HCT116 (cell line): ENCODE measurements around the gene UBE2E2. TPM values are rescaled to one million over a fixed set of nuclear protein-coding genes. Genes with fewer than 3 reads are reported as not detected.

ENCODE experiments used
- ATAC-seq: fragments of 200-7000 bp; cut with Tn5 transposase; 2 replicates; pipeline ENCODE4 v1.9.1; 2020; ENCODE audit warnings: mild to moderate bottlenecking, moderate library complexity
- BruUV-seq: library from RNA; stranded (reverse); fragments of 400-500 nt; replicated peaks from 2 replicates; lab custom pipeline; 2021; lab: Mats Ljungman, UMichigan
- CTCF ChIA-PET: fragments of 300-600 bp; sonication (Branson Sonifier 250); formaldehyde crosslinking; loops from one replicate; lab custom pipeline; 2021; ENCODE audit warnings: antibody characterized with exemption; lab: Charles Lee
- POLR2A ChIA-PET: fragments of 300-600, 350-600 bp; sonication (Branson Sonifier 250); formaldehyde crosslinking; loops from one replicate; lab custom pipeline; 2021; ENCODE audit warnings: antibody characterized with exemption; lab: Charles Lee
- RAD21 ChIA-PET, 2 experiments: fragments of 300-600 bp; sonication (Branson Sonifier 250); formaldehyde crosslinking; loops; one replicate each; lab custom pipeline; 2023; ENCODE audit warnings: low total read pairs in 2 of 2; ENCODE audit not compliant: uncharacterized antibody in 2 of 2, unreplicated experiment in 2 of 2, low non-redundant PET in 1 of 2; lab: Charles Lee
- DNase-seq: peaks from one replicate; pipeline ENCODE4 v3.0.0-alpha.2; 2010; ENCODE audit warnings: low read depth, low spot score
- H2AFZ ChIP-seq: fragments of 200-600 bp; shearing (Covaris generic), sonication (generic); 2 replicates; pipeline ENCODE4 v1.6.1; 2017; ENCODE audit warnings: low read depth, mixed run types, mixed read lengths, antibody characterized with exemption, low read length; ENCODE audit not compliant: poor library complexity, severe bottlenecking
- H3K27ac ChIP-seq: 2 replicates; pipeline ENCODE4 v1.5.1; 2012; ENCODE audit warnings: low read depth, low read length
- H3K27me3 ChIP-seq: fragments of 200-600 bp; sonication (generic); 2 replicates; pipeline ENCODE4 v1.6.1; 2016; ENCODE audit warnings: mixed run types, low read length, mixed read lengths; ENCODE audit not compliant: insufficient read depth
- H3K36me3 ChIP-seq, 2 experiments: fragments of 200-500 bp in 1 of 2; fragments of 200-600 bp in 1 of 2; sonication (Bioruptor generic) in 1 of 2; sonication (generic) in 1 of 2; 2 replicates each; pipeline versions ENCODE4 v1.5.1 to v1.6.1; 2014 to 2016; ENCODE audit warnings: low read length in 2 of 2, inconsistent platforms in 1 of 2, mixed read lengths in 1 of 2, mixed run types in 1 of 2; ENCODE audit not compliant: insufficient read depth in 2 of 2, control insufficient read depth in 1 of 2
- H3K4me1 ChIP-seq, 2 experiments: fragments of 200-600 bp in 1 of 2; sonication (generic) in 1 of 2; 2 replicates each; pipeline versions ENCODE4 v1.5.1 to v1.6.1; 2012 to 2017; ENCODE audit warnings: low read length in 2 of 2, inconsistent platforms in 1 of 2, mild to moderate bottlenecking in 1 of 2, mixed read lengths in 1 of 2, mixed run types in 1 of 2, moderate library complexity in 1 of 2; ENCODE audit not compliant: insufficient read depth in 2 of 2, control insufficient read depth in 1 of 2
- H3K4me2 ChIP-seq: fragments of 200-600 bp; sonication (generic); 2 replicates; pipeline ENCODE4 v1.6.1; 2017; ENCODE audit warnings: mixed run types, low read length, mixed read lengths
- H3K4me3 ChIP-seq, 2 experiments: fragments of 200-600 bp in 1 of 2; sonication (generic) in 1 of 2; replicated peaks in 1 of 2; 2 replicates each; pipeline ENCODE4 v1.5.1; 2011 to 2016; ENCODE audit warnings: low read length in 2 of 2, control low read depth in 1 of 2, low read depth in 1 of 2, mild to moderate bottlenecking in 1 of 2, mixed read lengths in 1 of 2, mixed run types in 1 of 2
- H3K79me2 ChIP-seq: fragments of 200-600 bp; sonication (generic); 2 replicates; pipeline ENCODE4 v1.6.1; 2017; ENCODE audit warnings: mild to moderate bottlenecking, mixed run types, low read length, moderate library complexity, mixed read lengths; ENCODE audit not compliant: insufficient read depth
- H3K9ac ChIP-seq: fragments of 200-600 bp; sonication (generic); 2 replicates; pipeline ENCODE4 v1.6.1; 2016; ENCODE audit warnings: low read length, mixed read lengths
- H3K9me2 ChIP-seq: fragments of 200-600 bp; sonication (generic), shearing (Covaris generic); 2 replicates; pipeline ENCODE4 v1.6.1; 2017; ENCODE audit warnings: mixed run types, mild to moderate bottlenecking, moderate library complexity; ENCODE audit not compliant: insufficient read depth
- H3K9me3 ChIP-seq, 2 experiments: fragments of 200-500 bp in 1 of 2; fragments of 200-600 bp in 1 of 2; sonication (Bioruptor generic) in 1 of 2; sonication (generic) in 1 of 2; 2 replicates each; pipeline ENCODE4 v1.6.1; 2014 to 2017; ENCODE audit warnings: low read length in 2 of 2, mixed read lengths in 2 of 2, inconsistent platforms in 1 of 2, low read depth in 1 of 2, mild to moderate bottlenecking in 1 of 2, mixed run types in 1 of 2, moderate library complexity in 1 of 2; ENCODE audit not compliant: control insufficient read depth in 1 of 2, insufficient read depth in 1 of 2
- H4K20me1 ChIP-seq: fragments of 200-600 bp; sonication (generic), shearing (Covaris generic); 2 replicates; pipeline ENCODE4 v1.6.1; 2017; ENCODE audit warnings: mixed run types, mild to moderate bottlenecking, moderate library complexity; ENCODE audit not compliant: insufficient read depth
- ELF1 ChIP-seq: IDR thresholded peaks from 2 replicates; pipeline ENCODE4 v1.6.1; 2012; ENCODE audit warnings: low read depth, borderline replicate concordance
- JUND ChIP-seq: IDR thresholded peaks from 2 replicates; pipeline ENCODE4 v1.6.1; 2012
- POLR2A ChIP-seq: IDR thresholded peaks from 2 replicates; pipeline ENCODE4 v1.7.0; 2011; ENCODE audit warnings: borderline replicate concordance; ENCODE audit not compliant: insufficient read depth, insufficient read length; ENCODE audit errors: extremely low read depth
- RAD21 ChIP-seq: IDR thresholded peaks from 2 replicates; pipeline ENCODE4 v1.6.1; 2012; ENCODE audit warnings: low read depth, mild to moderate bottlenecking
- SIN3A ChIP-seq: IDR thresholded peaks from 2 replicates; pipeline ENCODE4 v1.6.1; 2012; ENCODE audit warnings: low read depth
- SRF ChIP-seq: IDR thresholded peaks from 2 replicates; pipeline ENCODE4 v1.6.1; 2012; ENCODE audit warnings: low read depth
- TCF7L2 ChIP-seq: IDR thresholded peaks from 2 replicates; pipeline ENCODE4 v1.7.0; 2011; ENCODE audit warnings: borderline replicate concordance, inconsistent platforms; ENCODE audit not compliant: insufficient read depth, insufficient read length; ENCODE audit errors: extremely low read depth
- YY1 ChIP-seq: IDR thresholded peaks from 2 replicates; pipeline ENCODE4 v1.6.1; 2011; ENCODE audit warnings: low read length, low read depth, moderate library complexity, mild to moderate bottlenecking; ENCODE audit not compliant: insufficient replicate concordance; ENCODE audit errors: extremely low read depth
- ZFX ChIP-seq: fragments of 450-650 bp; IDR thresholded peaks from 2 replicates; pipeline ENCODE4 v1.6.1; 2017
- ZNF274 ChIP-seq: fragments of 200-500 bp; sonication (Bioruptor generic); IDR thresholded peaks from 2 replicates; pipeline ENCODE4 v1.6.1; 2014; ENCODE audit warnings: mild to moderate bottlenecking, low read depth, low read length, inconsistent platforms
- intact Hi-C: fragments of 100-400 bp; cut with micrococcal nuclease; formaldehyde crosslinking; loops from 2 replicates; pipeline ENCODE4 v1.10.0; 2022
- total RNA-seq: library from RNA; stranded (reverse); gene quantifications from one replicate; pipeline ENCODE4 v1.2.1, GENCODE V29; 2021; ENCODE audit not compliant: unreplicated experiment
- TF ChIP-seq, protein P1 (sequence below): IDR thresholded peaks from 2 replicates; pipeline ENCODE4 v1.6.1; 2012

Gene UBE2E2
- total RNA-seq, 1 experiment from 2014 or later: 21.4 TPM

DNA sequence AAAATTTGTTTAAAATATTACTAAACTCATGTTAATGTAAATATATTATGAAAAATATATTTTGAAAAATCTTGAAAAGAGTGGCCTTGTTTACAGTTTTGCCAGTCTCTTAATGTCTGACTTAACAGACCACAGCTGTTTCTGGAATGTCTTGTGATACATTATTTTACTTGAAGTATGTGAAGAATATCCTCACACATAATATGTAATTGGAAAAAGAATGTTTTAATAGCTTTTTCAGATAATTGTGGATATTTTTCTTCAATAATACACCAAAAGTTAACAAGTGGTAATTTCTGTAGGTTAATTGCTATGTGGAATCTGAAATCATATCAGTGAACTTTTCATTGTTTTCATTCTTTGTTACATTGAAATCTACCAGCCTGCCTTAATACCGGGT lies 101.3 kb downstream of the UBE2E2 start:
- no peaks in the 10 kb centered on the region for H3K9me3 ChIP-seq
- peaks cover 5% of the 10 kb centered on the region for H3K27me3 ChIP-seq
- H3K4me1 ChIP-seq: no peaks in the 10 kb centered on the region
- no peak overlapping the region for H3K4me2 ChIP-seq
- H4K20me1 ChIP-seq: no peaks in the 10 kb centered on the region
- H3K79me2 ChIP-seq: peaks cover 8% of the 10 kb centered on the region
- no peak overlapping the region for H3K4me3 ChIP-seq
- no peaks in the 10 kb centered on the region for H3K36me3 ChIP-seq
- no peak overlapping the region for H2AFZ ChIP-seq
- ChIA-PET RAD21 (no interaction called here), POLR2A (no interaction called here), CTCF (no interaction called here)
- ATAC-seq (no peak), DNase-seq (no peak)
- no peak overlapping the region for H3K27ac ChIP-seq
- no peak for TF ChIP-seq RAD21
- BruUV-seq: no TSS peak
- intact Hi-C loops: no loop called here
- H3K9me2 ChIP-seq: no peaks in the 10 kb centered on the region
- H3K9ac ChIP-seq: no peak overlapping the region

DNA sequence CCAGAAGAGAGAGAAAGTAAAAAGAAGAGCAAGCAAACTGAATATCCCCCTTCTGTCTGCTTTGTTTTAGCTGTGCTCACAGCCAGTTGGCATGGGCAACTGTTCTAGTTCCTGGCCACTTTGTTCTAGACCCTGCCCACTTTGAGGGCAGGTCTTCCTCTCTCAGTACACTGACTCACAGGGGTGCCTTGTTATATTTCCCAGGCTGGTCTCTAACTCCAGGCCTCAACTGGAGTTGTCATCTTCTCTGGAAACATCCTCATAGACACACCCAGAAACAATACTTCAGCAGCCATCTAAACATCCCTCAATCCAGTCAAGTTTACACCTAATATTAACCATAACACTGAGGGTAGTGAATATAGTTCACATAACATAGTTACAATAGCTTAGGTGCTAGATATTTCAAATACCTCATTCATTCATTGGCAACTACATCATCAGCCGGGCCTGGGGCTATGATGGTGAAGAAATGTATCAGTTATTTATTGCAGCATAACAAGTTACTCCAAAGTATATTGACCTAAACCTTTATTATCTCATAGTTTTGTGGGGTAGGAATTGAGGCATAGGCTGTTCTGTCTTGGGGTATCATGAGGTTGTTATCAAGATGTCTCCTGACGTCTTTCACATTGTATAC lies 106.0 kb downstream of the UBE2E2 start:
- ATAC-seq (no peak), DNase-seq (no peak)
- Histone ChIP-seq H3K9ac (no peak overlapping the region), H3K4me1 (no peaks in the 10 kb centered on the region), H2AFZ (no peak overlapping the region), H3K79me2 (no peaks in the 10 kb centered on the region; the same call in 1 of the 2 replicates), H3K9me3 (no peaks in the 10 kb centered on the region), H3K27ac (no peak overlapping the region), H3K27me3 (no peaks in the 10 kb centered on the region; the same call in 1 of the 2 replicates), H3K4me3 (no peak overlapping the region), H3K9me2 (no peaks in the 10 kb centered on the region), H4K20me1 (no peaks in the 10 kb centered on the region; the same call in 1 of the 2 replicates), H3K4me2 (no peak overlapping the region), H3K36me3 (no peaks in the 10 kb centered on the region)
- CTCF ChIA-PET: no interaction called here
- POLR2A ChIA-PET: no interaction called here
- RAD21 ChIA-PET: no interaction called here
- intact Hi-C loops: no loop called here
- no TSS peak for BruUV-seq
- TF ChIP-seq TCF7L2 (no peak), POLR2A (no peak), SIN3A (no peak), SRF (no peak), YY1 (no peak), ELF1 (no peak), ZFX (no peak), ZNF274 (no peak), JUND (no peak)
- TF ChIP-seq, protein P1, sequence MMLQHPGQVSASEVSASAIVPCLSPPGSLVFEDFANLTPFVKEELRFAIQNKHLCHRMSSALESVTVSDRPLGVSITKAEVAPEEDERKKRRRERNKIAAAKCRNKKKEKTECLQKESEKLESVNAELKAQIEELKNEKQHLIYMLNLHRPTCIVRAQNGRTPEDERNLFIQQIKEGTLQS: no peak
